HG03175 (cell line): ENCODE measurements around the gene ITPRIPL2.

Experiments used
- ATAC-seq: cut with Tn5 transposase; IDR thresholded peaks from one replicate; pipeline ENCODE4 v1.9.1; 2021; ENCODE audit warnings: mild to moderate bottlenecking, moderate library complexity; ENCODE audit not compliant: unreplicated experiment

ITPRIPL2 gene

DNA sequence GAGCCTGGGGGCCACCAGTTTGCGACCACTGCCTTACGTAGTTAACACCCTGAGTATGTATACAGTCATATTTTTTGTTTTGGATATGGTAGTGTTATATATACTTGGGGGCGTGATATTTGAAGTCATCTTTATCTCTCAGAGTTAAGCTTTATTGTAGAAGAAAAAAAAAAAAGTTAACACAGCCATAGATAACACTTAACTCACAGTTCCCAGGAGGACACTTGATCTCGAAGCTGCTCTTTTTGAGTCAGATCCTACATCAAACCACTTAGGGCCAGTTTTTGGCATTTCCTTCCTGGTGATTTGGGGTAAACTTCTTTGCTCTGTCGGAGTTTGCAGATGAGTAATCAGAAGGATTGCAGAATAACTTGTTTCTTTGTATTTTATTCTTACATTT is 5.8 kb downstream of the ITPRIPL2 start:
- no peak for ATAC-seq

DNA sequence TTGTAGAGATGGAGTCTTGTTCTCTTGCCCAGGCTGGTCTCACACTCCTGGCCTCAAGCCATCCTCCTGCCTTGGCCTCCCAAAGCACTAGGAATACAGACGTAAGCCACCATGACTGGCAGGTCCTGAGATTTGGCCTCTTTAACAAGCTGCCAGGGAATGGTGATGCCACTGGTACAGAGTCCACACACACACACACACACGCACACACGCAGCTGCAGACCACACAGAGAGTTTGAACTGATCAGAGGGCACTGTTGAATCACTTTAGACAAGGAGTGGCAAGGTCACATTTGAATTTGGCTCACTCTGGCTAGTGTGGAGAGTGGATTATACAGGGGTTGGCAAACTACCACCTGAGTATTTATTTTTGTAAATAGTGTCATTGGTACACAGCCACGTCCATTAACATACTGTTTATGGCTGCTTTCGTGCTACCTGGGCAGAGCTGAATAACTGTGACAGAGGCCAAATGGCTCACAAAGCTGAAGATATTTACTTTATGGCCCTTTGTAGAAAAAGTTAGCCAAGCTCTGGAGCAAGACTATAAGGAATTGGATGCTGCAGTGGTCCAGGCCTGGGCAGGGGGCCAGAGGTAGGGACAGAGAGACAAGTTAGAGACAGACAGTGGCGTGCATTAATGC is 9.9 kb downstream of the ITPRIPL2 start:
- no peak for ATAC-seq

GRCh38 chr16:19126300-19126699 is 12.5 kb downstream of the ITPRIPL2 start:
- ATAC-seq = no peak

DNA sequence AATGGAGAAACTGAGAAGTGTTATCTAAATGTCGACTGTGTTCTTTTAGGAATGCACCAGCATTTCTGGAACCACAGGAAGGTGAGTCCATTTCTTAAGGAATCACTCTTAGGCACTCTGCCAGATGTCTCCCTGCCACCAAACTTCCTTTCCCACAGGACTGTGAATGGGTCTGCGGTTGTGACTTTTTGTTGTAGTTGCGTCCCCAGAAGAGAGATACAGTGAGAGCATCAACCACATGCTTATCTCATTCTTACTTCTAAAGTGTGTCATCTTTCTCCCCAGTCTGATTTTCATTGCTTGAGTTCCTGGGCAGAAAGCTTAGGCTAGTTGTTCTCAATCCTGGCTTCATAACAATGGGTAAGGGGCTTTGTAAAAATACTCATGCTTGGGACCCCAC is 13.4 kb downstream of the ITPRIPL2 start:
- peak; percentile 51 for ATAC-seq

GRCh38 chr16:19127674-19128131 is 13.9 kb downstream of the ITPRIPL2 start:
- ATAC-seq = peak; percentile 45

DNA sequence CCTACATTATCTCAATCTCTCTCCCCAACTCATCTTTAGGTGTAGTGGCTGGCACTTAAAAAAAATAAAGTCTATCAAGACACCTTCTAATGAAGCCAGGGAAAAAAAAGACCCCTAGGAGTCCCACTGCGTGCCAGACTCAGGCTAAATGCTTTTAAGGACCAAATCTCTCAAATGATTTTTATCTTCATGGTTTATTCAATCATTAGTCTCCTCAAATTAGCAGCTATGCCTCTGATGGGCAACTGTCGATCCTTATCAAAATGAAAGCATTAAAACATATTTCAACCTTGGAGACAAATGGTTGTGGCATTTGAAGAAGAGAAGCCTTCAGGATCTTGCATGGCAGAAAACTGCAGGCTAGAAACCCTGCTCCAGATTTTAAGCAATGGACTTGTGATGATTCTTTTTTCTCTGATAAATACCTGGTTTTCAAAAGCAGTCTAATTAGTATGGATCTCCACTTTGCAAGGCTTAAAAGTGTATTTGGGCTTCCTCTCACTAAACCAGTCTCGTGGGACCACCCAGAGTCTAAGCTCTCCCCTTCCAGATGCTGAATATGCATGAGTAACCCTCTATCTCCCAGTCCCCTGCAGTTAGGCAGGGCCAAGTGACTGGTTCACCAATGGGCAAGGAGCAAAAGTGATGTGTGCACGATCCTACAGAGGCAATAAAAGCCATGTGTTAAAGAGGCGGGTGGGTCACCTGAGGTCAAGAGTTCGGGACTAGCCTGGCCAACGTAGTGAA is 14.9 kb downstream of the ITPRIPL2 start:
- no peak for ATAC-seq

GRCh38 chr16:19130385-19130784 is 16.6 kb downstream of the ITPRIPL2 start:
- no peak for ATAC-seq

DNA sequence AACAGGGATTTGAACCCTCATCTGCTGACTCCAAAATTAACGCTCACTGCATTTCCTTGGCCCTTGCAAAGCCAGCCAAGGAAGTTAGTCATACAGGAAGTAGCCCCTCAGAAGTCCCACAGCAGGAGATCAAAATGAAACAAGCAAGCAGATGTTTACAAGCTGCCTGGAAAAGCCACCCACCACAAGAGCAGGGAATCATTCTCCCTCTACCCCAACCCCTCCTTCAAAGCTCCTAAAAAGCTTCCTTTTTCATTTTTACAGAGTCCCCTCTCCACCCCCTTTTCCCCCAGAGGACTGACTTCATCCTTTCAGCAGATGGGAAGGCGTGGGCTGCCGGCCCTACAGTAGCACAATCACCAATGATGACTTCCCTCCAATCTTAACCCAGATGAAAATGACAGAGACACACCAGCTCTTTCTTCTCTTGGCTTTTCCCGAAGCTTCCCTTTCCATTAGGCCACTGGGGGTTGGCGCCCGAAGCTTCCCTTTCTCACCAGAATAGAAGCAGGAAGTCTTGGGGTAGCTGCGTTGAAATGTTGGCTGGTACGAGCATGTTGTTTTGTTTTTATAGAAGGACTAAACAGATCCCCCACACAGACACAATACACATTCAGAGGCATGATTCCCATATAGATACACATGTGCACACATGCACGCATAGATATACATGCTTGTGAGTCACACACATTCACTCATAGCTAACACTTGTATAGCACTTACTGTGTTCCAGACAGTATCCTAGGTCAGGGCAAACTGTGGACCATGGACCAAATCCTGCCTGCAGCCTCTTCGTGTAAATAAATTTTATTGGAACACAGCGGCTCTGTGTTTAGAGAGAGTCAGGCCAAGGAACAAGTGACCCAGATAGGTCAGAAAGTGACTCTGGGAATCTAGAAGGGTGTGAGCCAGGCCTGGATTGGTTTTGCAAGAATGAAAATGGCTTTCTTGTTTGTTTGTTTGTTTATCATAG is 17.4 kb downstream of the ITPRIPL2 start:
- no peak for ATAC-seq

GRCh38 chr16:19131825-19132218 is 18.1 kb downstream of the ITPRIPL2 start:
- no peak for ATAC-seq

- no peak for ATAC-seq
These were observed 18.5 kb downstream of the ITPRIPL2 start for GRCh38 chr16:19132255-19132654.

GRCh38 chr16:19132898-19133297 is 19.1 kb downstream of the ITPRIPL2 start:
- no peak for ATAC-seq

- no peak for ATAC-seq
These were observed 19.8 kb downstream of the ITPRIPL2 start for GRCh38 chr16:19133600-19133999.

DNA sequence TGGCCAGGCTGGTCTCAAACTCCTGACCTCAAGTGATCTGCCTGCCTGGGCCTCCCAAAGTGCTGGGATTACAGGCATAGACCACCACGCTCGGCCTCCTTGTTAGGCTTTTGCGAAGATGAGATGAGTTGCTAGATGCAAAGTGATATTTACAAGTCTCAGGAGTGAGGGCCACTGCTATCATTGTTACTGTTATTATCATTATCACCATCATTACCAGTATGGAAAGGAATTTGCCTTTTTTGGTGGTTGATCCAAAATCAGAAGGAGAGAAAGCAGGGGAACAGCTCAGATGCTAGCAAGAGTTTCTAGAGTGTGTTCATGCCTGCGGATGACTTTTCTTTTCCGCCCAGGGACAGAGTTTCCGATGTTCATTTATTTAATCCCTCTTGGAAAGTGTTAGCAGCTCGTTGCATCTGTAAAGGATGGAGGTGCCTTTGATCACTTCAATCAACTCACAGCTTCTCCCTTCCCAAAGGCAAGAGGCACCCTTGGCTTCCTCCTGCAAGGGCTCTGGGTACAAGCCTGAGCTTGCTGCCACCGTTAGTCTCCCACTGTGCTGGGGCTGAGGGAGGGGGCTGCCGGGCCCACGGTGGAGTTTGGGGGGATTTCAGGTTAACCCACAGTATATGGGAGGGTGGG is 21.6 kb downstream of the ITPRIPL2 start:
- ATAC-seq = no peak

- no peak for ATAC-seq
These were observed 22.2 kb downstream of the ITPRIPL2 start for GRCh38 chr16:19135896-19136438.

- ATAC-seq = no peak
These were observed 22.9 kb downstream of the ITPRIPL2 start for GRCh38 chr16:19136549-19137196.

DNA sequence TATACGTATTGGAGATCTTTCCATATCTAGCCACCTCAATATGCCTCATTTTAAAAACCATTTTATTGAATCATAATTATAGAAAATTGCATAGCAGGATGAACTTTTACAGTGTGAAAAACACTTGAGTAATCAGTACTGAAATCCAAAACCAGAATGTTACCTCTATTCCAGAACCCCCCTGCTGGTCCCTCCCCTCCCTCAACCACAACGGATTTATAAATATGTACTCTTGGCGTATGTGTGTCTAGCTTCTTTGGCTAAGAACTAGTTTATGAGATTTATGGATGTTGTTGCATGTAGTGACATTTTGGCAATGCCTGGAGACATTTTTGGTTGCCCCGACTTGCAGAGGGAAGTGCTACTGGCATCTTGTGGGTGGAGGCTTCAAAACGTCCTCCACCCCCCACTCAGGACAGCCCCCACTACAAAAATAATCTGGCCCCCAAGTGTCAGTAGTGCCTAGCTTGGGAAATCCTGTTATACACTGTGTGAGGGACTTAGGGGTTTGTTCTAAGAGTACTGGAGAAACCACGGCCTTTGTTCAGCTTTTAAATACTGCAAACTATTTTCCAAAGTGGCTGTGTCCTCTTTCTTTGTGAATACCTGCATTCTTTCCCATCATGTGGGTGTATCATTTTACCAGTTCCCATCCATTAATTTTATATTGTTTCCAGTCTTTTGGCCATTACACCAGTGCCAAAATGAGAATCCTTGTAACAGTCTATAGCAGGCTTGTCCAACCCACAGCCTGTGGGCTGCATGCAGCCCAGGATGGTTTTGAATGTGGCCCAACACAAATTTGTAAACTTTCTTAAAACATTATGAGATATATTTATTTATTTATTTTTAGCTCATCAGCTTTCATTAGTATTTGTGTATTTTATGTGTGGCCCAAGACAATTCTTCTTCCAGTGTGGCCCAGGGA is 23.7 kb downstream of the ITPRIPL2 start:
- ATAC-seq = no peak

- ATAC-seq = no peak
These were observed 24.8 kb downstream of the ITPRIPL2 start for GRCh38 chr16:19138601-19139000.

GRCh38 chr16:19139436-19140091 is 25.8 kb downstream of the ITPRIPL2 start:
- no peak for ATAC-seq
